GM18519 (cell line): ENCODE results near the gene ANKRD36.
"Not testable (repeated sequence)": the region's sequence is repeated elsewhere in the genome, so short reads cannot be mapped to it uniquely, and the experiment has no call there.

Source experiments
- ATAC-seq: cut with Tn5 transposase; IDR thresholded peaks from one replicate; pipeline ENCODE4 v1.9.1; 2021; ENCODE audit warnings: mild to moderate bottlenecking, moderate library complexity; ENCODE audit not compliant: unreplicated experiment, low FRiP score

The ANKRD36 gene

DNA sequence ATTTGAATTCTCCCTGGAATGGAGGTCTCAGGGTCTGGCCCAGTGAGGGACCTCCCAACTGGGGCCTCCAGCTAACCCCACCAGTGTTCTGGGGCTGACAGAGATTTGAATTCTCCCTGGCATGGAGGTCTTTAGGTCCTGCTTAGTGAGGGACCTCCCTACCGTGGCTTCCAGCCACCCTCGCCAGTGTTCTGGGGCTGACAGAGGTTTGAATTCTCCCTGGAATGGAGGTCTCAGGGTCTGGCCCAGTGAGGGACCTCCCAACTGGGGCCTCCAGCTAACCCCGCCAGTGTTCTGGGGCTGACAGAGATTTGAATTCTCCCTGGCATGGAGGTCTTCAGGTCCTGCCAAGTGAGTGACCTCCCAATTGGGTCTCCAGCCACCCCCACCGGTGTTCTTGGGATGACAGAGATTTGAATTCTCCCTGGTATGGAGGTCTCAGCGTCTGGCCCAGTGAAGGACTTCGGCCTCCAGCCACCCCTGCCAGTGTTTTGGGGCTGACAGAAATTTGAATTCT, 155.2 kb downstream of the ANKRD36 start:
- ATAC-seq = not testable (repeated sequence)

DNA sequence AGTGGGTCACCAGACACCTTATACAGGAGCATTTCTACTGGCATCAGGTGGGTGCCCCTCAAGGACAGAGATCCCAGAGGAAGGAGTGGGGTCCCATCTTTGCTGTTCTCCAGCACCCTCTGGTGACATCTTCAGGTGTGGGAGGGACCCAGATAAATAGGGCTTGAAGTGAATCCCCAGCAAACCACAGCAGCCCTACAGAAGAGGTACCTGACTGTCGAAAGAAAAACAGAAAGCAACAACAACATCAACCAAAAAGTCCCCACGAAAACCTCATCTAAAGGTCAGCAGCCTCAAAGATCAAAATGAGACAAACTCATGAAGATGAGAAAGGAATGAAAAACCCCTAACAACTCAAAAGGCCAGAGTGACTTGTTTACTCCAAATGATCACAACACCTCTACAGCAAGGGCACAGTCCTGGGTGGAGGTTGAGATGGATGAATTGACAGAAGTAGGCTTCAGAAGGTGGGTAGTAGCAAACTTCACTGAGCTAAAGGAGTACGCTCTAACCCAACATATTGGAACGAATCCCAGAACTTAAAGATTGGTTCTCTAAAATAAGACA, 163.4 kb downstream of the ANKRD36 start:
- not testable (repeated sequence) for ATAC-seq

DNA sequence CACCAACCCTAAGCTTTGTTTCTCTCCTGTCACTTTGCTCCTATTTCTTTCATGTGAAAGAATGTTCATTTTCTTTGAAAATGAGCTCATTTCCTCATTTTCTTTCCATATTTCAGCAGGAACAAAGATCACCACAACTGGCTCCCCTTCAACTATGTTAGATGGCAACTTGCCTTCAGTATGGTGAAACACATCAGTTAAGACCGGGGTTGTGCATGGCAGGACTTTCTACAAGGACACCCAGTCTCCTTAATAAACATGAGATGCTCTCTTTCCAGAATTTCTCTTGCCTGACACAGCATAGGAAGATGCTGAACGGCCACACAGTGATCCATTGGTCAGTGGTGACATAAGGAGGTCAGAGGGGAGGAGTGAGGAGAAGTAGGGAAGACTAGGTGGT, 172.2 kb downstream of the ANKRD36 start:
- not testable (repeated sequence) for ATAC-seq

DNA sequence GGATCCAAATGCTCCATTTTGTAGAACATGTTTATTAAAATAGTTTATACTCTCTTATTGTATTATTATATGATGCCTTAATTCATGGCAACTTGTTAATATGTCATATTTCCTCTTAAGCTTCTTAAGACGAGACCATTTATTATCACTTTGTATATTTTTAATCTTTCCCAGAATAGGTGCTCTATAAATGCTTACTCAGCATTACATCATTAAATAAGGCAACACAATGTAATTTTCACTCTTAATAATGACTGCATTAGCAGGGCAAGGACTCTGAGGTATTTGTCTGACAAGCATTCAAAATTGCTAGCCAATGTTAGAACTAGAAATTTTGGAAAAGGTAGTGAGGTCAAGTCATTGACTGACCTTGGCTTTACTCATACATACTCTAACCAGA, 180.7 kb downstream of the ANKRD36 start:
- not testable (repeated sequence) for ATAC-seq
